Mesenchymal stem cell (in vitro differentiated cells and primary cell): ENCODE results near the gene COL4A5.

Experiments used
- DNase-seq: peaks from one replicate; pipeline ENCODE4 v3.0.0-alpha.2; 2013
- H2AFZ ChIP-seq: one replicate; pipeline ENCODE4 v1.6.1; 2013; ENCODE audit warnings: low read depth, mild to moderate bottlenecking, control low read depth, inconsistent platforms, low read length, moderate library complexity
- H2AK5ac ChIP-seq: 2 replicates; pipeline ENCODE4 v1.6.1; 2013; ENCODE audit warnings: low read length, moderate library complexity, mild to moderate bottlenecking, inconsistent platforms; ENCODE audit not compliant: severe bottlenecking
- H2BK120ac ChIP-seq: one replicate; pipeline ENCODE4 v1.6.1; 2013; ENCODE audit warnings: low read depth, mild to moderate bottlenecking, inconsistent platforms, low read length, moderate library complexity
- H2BK12ac ChIP-seq, 2 experiments: one replicate each; pipeline ENCODE4 v1.6.1; 2013; ENCODE audit warnings: inconsistent platforms in 2 of 2, low read length in 2 of 2, mild to moderate bottlenecking in 2 of 2, moderate library complexity in 2 of 2, control low read depth in 1 of 2
- H2BK15ac ChIP-seq: one replicate; pipeline ENCODE4 v1.6.1; 2013; ENCODE audit warnings: mild to moderate bottlenecking, low read depth, inconsistent platforms; ENCODE audit not compliant: poor library complexity, severe bottlenecking
- H2BK5ac ChIP-seq: 2 replicates; pipeline ENCODE4 v1.6.1; 2013; ENCODE audit warnings: low read depth, mild to moderate bottlenecking, low read length, control low read depth, inconsistent platforms; ENCODE audit not compliant: poor library complexity, severe bottlenecking
- H3K14ac ChIP-seq, 2 experiments: one replicate each; pipeline ENCODE4 v1.6.1; 2013; ENCODE audit warnings: inconsistent platforms in 2 of 2, low read length in 2 of 2, control low read depth in 1 of 2, mild to moderate bottlenecking in 1 of 2, moderate library complexity in 1 of 2
- H3K18ac ChIP-seq, 2 experiments: one replicate each; pipeline ENCODE4 v1.6.1; 2013; ENCODE audit warnings: inconsistent platforms in 2 of 2, low read length in 2 of 2, control low read depth in 1 of 2, low read depth in 1 of 2, mild to moderate bottlenecking in 1 of 2
- H3K23ac ChIP-seq, 2 experiments: one replicate each; pipeline ENCODE4 v1.6.1; 2013; ENCODE audit warnings: inconsistent platforms in 2 of 2, low read length in 2 of 2, mild to moderate bottlenecking in 2 of 2, moderate library complexity in 2 of 2, control low read depth in 1 of 2
- H3K27ac ChIP-seq: 2 replicates; pipeline ENCODE4 v1.5.1; 2013; ENCODE audit warnings: mild to moderate bottlenecking, moderate library complexity, low read length, control low read depth, inconsistent platforms; ENCODE audit not compliant: poor library complexity, severe bottlenecking
- H3K27me3 ChIP-seq, 2 experiments: 2 replicates each; pipeline versions ENCODE4 v1.6.1 to v1.7.0; 2013; ENCODE audit warnings: low read length in 2 of 2, mild to moderate bottlenecking in 2 of 2, moderate library complexity in 2 of 2, control low read depth in 1 of 2, inconsistent platforms in 1 of 2; ENCODE audit not compliant: control insufficient read depth in 1 of 2, insufficient read depth in 1 of 2
- H3K36me3 ChIP-seq, 2 experiments: 2 replicates each; pipeline versions ENCODE4 v1.6.1 to v1.7.0; 2013; ENCODE audit warnings: low read length in 2 of 2, control low read depth in 1 of 2, inconsistent platforms in 1 of 2, low read depth in 1 of 2, mild to moderate bottlenecking in 1 of 2; ENCODE audit not compliant: insufficient read depth in 2 of 2, control insufficient read depth in 1 of 2
- H3K4ac ChIP-seq, 2 experiments: one replicate each; pipeline ENCODE4 v1.6.1; 2013; ENCODE audit warnings: inconsistent platforms in 2 of 2, low read length in 2 of 2, mild to moderate bottlenecking in 2 of 2, moderate library complexity in 2 of 2, control low read depth in 1 of 2, low read depth in 1 of 2
- H3K4me1 ChIP-seq: 2 replicates; pipeline ENCODE4 v1.6.1; 2013; ENCODE audit warnings: low read depth, low read length, control low read depth; ENCODE audit not compliant: control insufficient read depth, insufficient read depth
- H3K4me2 ChIP-seq: 2 replicates; pipeline ENCODE4 v1.6.1; 2013; ENCODE audit warnings: low read length, mild to moderate bottlenecking, inconsistent platforms; ENCODE audit not compliant: poor library complexity, severe bottlenecking
- H3K4me3 ChIP-seq, 2 experiments: 2 replicates each; pipeline versions ENCODE4 v1.5.1 to v1.7.0; 2013; ENCODE audit warnings: low read length in 2 of 2, mild to moderate bottlenecking in 2 of 2, control low read depth in 1 of 2, low read depth in 1 of 2; ENCODE audit not compliant: insufficient read depth in 1 of 2
- H3K79me1 ChIP-seq: replicated peaks from 2 replicates; pipeline ENCODE4 v1.6.1; 2013; ENCODE audit warnings: mild to moderate bottlenecking, control low read depth, low read length, inconsistent platforms; ENCODE audit not compliant: poor library complexity, severe bottlenecking
- H3K9ac ChIP-seq: 2 replicates; pipeline ENCODE4 v1.7.0; 2013; ENCODE audit warnings: mild to moderate bottlenecking, low read length, moderate library complexity
- H3K9me3 ChIP-seq: 2 replicates; pipeline ENCODE4 v1.7.0; 2013; ENCODE audit warnings: mild to moderate bottlenecking, low read length; ENCODE audit not compliant: control insufficient read depth
- H4K8ac ChIP-seq: one replicate; pipeline ENCODE4 v1.6.1; 2013; ENCODE audit warnings: inconsistent platforms, mild to moderate bottlenecking, low read length, moderate library complexity
- H4K91ac ChIP-seq: one replicate; pipeline ENCODE4 v1.6.1; 2013; ENCODE audit warnings: mild to moderate bottlenecking, low read length, inconsistent platforms
- WGBS: methylation state at CpG from one replicate; pipeline ENCODE4 v1.1.7; 2013; ENCODE audit warnings: mixed read lengths; 5-methylcytosine and 5-hydroxymethylcytosine counted together

COL4A5 gene

DNA sequence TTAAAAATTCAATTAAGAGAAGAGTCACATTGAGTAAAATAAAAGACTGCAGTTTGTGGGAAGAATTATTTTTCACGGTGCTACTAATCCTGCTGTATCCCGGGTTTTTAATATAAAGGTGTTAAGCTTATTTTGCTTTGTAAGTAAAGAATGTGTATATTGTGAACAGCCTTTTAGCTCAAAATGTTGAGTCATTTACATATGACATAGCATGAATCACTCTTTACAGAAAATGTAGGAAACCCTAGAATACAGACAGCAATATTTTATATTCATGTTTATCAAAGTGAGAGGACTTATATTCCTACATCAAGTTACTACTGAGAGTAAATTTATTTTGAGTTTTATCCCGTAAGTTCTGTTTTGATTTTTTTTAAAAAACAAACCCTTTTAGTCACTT lies 257.1 kb downstream of the COL4A5 start:
- WGBS = 100% methylated on average over 1 of the region's 3 CpGs
- peaks cover 0 to 3% of the 10 kb centered on the region in 2 experiments for H3K36me3 ChIP-seq
- H2BK5ac ChIP-seq = no peak overlapping the region
- H3K4me2 ChIP-seq = no peak overlapping the region
- H3K27me3 ChIP-seq = peaks cover 0 to 18% of the 10 kb centered on the region in 2 experiments
- no peaks in the 10 kb centered on the region for H3K79me1 ChIP-seq
- H2BK12ac ChIP-seq = no peak overlapping the region
- H2BK15ac ChIP-seq = no peak overlapping the region
- no peak overlapping the region for H3K23ac ChIP-seq
- H4K8ac ChIP-seq = no peak overlapping the region
- no peak overlapping the region for H3K27ac ChIP-seq
- H3K14ac ChIP-seq = no peak overlapping the region
- no peak overlapping the region for H2AK5ac ChIP-seq
- no peak for DNase-seq
- H3K4me3 ChIP-seq = no peak overlapping the region
- H3K9ac ChIP-seq = no peak overlapping the region
- H3K18ac ChIP-seq = no peak overlapping the region
- H2BK120ac ChIP-seq = no peak overlapping the region
- no peak overlapping the region for H4K91ac ChIP-seq
- no peaks in the 10 kb centered on the region for H3K9me3 ChIP-seq
- H3K4ac ChIP-seq = no peak overlapping the region
- no peaks in the 10 kb centered on the region for H3K4me1 ChIP-seq
- no peak overlapping the region for H2AFZ ChIP-seq

DNA sequence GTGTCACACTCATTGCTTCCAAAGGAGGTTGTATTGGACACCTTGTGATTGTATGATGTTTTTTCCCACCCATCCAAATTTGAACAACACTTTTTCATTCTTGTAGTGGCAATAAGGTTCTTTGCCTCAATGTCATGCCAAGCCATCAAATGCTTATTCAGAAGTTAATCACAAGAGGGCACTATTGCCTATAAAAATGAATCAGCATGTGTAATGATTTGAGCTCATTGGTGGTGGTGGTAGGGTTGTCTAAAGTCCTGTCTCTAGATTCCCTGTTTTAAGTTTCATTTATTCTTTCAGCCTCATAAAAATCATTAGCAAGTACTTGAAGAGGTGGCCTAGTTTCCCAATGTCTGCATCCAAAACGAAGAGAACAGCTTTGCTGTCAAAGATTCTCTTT lies 259.7 kb downstream of the COL4A5 start:
- no peak overlapping the region for H3K4me2 ChIP-seq
- H2BK12ac ChIP-seq = no peak overlapping the region
- H3K14ac ChIP-seq = no peak overlapping the region
- H3K23ac ChIP-seq = no peak overlapping the region
- no peak overlapping the region for H2BK5ac ChIP-seq
- H2AK5ac ChIP-seq = no peak overlapping the region
- no peak overlapping the region for H3K4ac ChIP-seq
- WGBS = 40% methylated on average over 1 of the region's 1 CpG
- H4K8ac ChIP-seq = no peak overlapping the region
- no peaks in the 10 kb centered on the region for H3K9me3 ChIP-seq
- peak; percentile 30 for DNase-seq
- H4K91ac ChIP-seq = no peak overlapping the region
- no peak overlapping the region for H2BK15ac ChIP-seq
- H3K4me1 ChIP-seq = no peaks in the 10 kb centered on the region
- no peak overlapping the region for H3K18ac ChIP-seq
- H3K79me1 ChIP-seq = no peaks in the 10 kb centered on the region
- no peak overlapping the region for H3K27ac ChIP-seq
- H3K36me3 ChIP-seq = peaks cover 0 to 3% of the 10 kb centered on the region in 2 experiments
- H3K4me3 ChIP-seq = no peak overlapping the region
- H3K9ac ChIP-seq = no peak overlapping the region
- H2AFZ ChIP-seq = no peak overlapping the region
- H3K27me3 ChIP-seq = peaks cover 0 to 17% of the 10 kb centered on the region in 2 experiments
- H2BK120ac ChIP-seq = no peak overlapping the region

DNA sequence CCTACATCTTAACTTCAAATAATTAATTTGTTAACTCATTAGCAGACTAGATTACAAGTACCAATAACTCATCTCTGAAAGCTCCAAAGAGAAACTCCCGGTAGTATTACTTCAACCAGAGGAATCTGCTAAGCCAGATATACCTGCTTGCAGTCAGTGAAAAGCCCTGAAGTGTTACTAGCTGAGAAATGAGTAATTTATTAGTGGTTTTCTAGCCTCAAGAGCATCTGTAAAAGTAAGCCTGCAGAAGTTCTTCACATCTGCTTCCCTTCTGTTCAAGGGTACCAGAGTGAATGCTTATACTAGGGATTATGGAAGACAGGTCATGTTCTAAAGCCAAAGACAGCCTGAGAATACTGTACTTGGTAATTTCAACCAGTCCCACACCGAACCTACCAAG lies 262.0 kb downstream of the COL4A5 start:
- Histone ChIP-seq H3K4ac (no peak overlapping the region), H2BK5ac (no peak overlapping the region), H3K9ac (no peak overlapping the region), H3K27me3 (peaks cover 0 to 21% of the 10 kb centered on the region in 2 experiments), H3K4me1 (no peaks in the 10 kb centered on the region), H3K23ac (no peak overlapping the region), H4K8ac (no peak overlapping the region), H3K4me3 (no peak overlapping the region), H2BK12ac (no peak overlapping the region), H3K9me3 (no peaks in the 10 kb centered on the region), H4K91ac (no peak overlapping the region), H3K36me3 (no peaks in the 10 kb centered on the region), H3K27ac (no peak overlapping the region), H3K18ac (no peak overlapping the region), H3K4me2 (no peak overlapping the region), H3K79me1 (no peaks in the 10 kb centered on the region), H3K14ac (no peak overlapping the region), H2BK15ac (no peak overlapping the region), H2AK5ac (no peak overlapping the region), H2AFZ (no peak overlapping the region), H2BK120ac (no peak overlapping the region)
- DNase-seq = no peak
- 100% methylated on average over 1 of the region's 2 CpGs for WGBS

DNA sequence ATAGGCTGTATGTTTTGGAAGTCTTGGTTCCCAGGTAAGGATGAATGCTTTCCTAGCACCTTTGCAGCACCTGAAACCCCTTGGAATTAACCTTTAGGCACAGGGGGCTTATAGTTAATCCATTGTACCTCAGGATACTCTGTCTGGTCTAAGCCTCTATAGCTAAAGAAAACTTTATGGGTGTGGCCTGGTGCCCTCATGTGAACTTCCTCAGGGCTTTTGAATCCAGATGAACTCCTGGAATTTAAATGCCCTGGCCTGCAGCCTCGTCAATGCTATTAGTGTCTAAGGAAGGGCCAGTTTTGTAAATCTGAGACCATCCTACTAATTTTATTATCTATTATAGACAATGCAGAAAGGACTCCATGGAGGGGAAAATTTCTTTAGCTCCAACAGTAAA lies 262.9 kb downstream of the COL4A5 start:
- WGBS = no CpG with 5 or more reads among the region's 1 CpG
- Histone ChIP-seq H2BK120ac (no peak overlapping the region), H2BK12ac (no peak overlapping the region), H3K4ac (no peak overlapping the region), H3K36me3 (no peaks in the 10 kb centered on the region), H4K91ac (no peak overlapping the region), H3K27me3 (peaks cover 0 to 23% of the 10 kb centered on the region in 2 experiments), H2AFZ (no peak overlapping the region), H3K4me1 (no peaks in the 10 kb centered on the region), H3K18ac (no peak overlapping the region), H3K9ac (no peak overlapping the region), H3K23ac (no peak overlapping the region), H3K4me2 (no peak overlapping the region), H2AK5ac (no peak overlapping the region), H3K27ac (no peak overlapping the region), H3K4me3 (no peak overlapping the region), H3K14ac (no peak overlapping the region), H3K9me3 (no peaks in the 10 kb centered on the region), H2BK5ac (no peak overlapping the region), H2BK15ac (no peak overlapping the region), H4K8ac (no peak overlapping the region), H3K79me1 (no peaks in the 10 kb centered on the region)
- no peak for DNase-seq
